Neural cell (in vitro differentiated cells): ENCODE results near the gene UBE4B.

Experiments
- EZH2 ChIP-seq: fragments of 200-600, 300-800 bp; shearing (Covaris generic), sonication (generic); IDR thresholded peaks from 2 replicates; pipeline ENCODE4 v1.6.1; 2014; ENCODE audit warnings: antibody characterized with exemption, low read length, borderline replicate concordance, mild to moderate bottlenecking; ENCODE audit not compliant: insufficient read depth, poor library complexity, severe bottlenecking
- TF ChIP-seq, protein P1 (sequence below): IDR thresholded peaks from 2 replicates; pipeline ENCODE4 v1.6.1; 2012; ENCODE audit warnings: borderline replicate concordance
- TF ChIP-seq, protein P2 (sequence below): fragments of 450-650 bp; IDR thresholded peaks from 2 replicates; pipeline ENCODE4 v1.5.1; 2014; ENCODE audit warnings: antibody characterized with exemption, mild to moderate bottlenecking, moderate library complexity; ENCODE audit not compliant: poor library complexity, severe bottlenecking

GRCh38 chr1:10025354-10025753 lies 7.4 kb upstream of the UBE4B start:
- TF ChIP-seq, protein P1, sequence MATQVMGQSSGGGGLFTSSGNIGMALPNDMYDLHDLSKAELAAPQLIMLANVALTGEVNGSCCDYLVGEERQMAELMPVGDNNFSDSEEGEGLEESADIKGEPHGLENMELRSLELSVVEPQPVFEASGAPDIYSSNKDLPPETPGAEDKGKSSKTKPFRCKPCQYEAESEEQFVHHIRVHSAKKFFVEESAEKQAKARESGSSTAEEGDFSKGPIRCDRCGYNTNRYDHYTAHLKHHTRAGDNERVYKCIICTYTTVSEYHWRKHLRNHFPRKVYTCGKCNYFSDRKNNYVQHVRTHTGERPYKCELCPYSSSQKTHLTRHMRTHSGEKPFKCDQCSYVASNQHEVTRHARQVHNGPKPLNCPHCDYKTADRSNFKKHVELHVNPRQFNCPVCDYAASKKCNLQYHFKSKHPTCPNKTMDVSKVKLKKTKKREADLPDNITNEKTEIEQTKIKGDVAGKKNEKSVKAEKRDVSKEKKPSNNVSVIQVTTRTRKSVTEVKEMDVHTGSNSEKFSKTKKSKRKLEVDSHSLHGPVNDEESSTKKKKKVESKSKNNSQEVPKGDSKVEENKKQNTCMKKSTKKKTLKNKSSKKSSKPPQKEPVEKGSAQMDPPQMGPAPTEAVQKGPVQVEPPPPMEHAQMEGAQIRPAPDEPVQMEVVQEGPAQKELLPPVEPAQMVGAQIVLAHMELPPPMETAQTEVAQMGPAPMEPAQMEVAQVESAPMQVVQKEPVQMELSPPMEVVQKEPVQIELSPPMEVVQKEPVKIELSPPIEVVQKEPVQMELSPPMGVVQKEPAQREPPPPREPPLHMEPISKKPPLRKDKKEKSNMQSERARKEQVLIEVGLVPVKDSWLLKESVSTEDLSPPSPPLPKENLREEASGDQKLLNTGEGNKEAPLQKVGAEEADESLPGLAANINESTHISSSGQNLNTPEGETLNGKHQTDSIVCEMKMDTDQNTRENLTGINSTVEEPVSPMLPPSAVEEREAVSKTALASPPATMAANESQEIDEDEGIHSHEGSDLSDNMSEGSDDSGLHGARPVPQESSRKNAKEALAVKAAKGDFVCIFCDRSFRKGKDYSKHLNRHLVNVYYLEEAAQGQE = no peak
- TF ChIP-seq, protein P2, sequence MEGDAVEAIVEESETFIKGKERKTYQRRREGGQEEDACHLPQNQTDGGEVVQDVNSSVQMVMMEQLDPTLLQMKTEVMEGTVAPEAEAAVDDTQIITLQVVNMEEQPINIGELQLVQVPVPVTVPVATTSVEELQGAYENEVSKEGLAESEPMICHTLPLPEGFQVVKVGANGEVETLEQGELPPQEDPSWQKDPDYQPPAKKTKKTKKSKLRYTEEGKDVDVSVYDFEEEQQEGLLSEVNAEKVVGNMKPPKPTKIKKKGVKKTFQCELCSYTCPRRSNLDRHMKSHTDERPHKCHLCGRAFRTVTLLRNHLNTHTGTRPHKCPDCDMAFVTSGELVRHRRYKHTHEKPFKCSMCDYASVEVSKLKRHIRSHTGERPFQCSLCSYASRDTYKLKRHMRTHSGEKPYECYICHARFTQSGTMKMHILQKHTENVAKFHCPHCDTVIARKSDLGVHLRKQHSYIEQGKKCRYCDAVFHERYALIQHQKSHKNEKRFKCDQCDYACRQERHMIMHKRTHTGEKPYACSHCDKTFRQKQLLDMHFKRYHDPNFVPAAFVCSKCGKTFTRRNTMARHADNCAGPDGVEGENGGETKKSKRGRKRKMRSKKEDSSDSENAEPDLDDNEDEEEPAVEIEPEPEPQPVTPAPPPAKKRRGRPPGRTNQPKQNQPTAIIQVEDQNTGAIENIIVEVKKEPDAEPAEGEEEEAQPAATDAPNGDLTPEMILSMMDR = no peak
- no peak for TF ChIP-seq EZH2
